Neural crest cell (in vitro differentiated cells): ENCODE data around the gene STXBP4. TPM values are rescaled to one million over a fixed set of nuclear protein-coding genes. Genes with fewer than 3 reads are reported as not detected.

Experiments
- DNase-seq: peaks from one replicate; pipeline ENCODE4 v3.0.0; 2021; ENCODE audit warnings: low read depth, mixed read lengths, low spot score
- H3K27ac Mint-ChIP-seq: one replicate; pipeline ENCODE4 v1.8.0; 2021; ENCODE audit warnings: mild to moderate bottlenecking, mixed read lengths; ENCODE audit not compliant: unreplicated experiment
- H3K27me3 Mint-ChIP-seq: 2 replicates; pipeline ENCODE4 v1.8.0; 2021; ENCODE audit warnings: low read depth, mild to moderate bottlenecking, mixed read lengths
- H3K36me3 Mint-ChIP-seq: 2 replicates; pipeline ENCODE4 v1.8.0; 2021; ENCODE audit warnings: low read depth, mild to moderate bottlenecking, mixed read lengths
- H3K4me1 Mint-ChIP-seq: 2 replicates; pipeline ENCODE4 v1.8.0; 2021; ENCODE audit warnings: mixed read lengths
- H3K4me3 Mint-ChIP-seq: one replicate; pipeline ENCODE4 v1.8.0; 2021; ENCODE audit warnings: mild to moderate bottlenecking, mixed read lengths
- H3K9me3 Mint-ChIP-seq: 2 replicates; pipeline ENCODE4 v1.8.0; 2021; ENCODE audit warnings: mixed read lengths
- total RNA-seq: library from RNA; stranded (reverse); gene quantifications from 2 replicates; pipeline ENCODE4 v1.2.1, GENCODE V29; 2021
- TF ChIP-seq, protein P1 (sequence below): fragments of 200-600 bp; sonication (generic); conservative IDR thresholded peaks from 2 replicates; pipeline ENCODE4 v1.5.0; 2021; ENCODE audit warnings: antibody characterized with exemption, mild to moderate bottlenecking

The STXBP4 gene
- total RNA-seq, 1 donor from 2014 or later, result 32.7 TPM

DNA sequence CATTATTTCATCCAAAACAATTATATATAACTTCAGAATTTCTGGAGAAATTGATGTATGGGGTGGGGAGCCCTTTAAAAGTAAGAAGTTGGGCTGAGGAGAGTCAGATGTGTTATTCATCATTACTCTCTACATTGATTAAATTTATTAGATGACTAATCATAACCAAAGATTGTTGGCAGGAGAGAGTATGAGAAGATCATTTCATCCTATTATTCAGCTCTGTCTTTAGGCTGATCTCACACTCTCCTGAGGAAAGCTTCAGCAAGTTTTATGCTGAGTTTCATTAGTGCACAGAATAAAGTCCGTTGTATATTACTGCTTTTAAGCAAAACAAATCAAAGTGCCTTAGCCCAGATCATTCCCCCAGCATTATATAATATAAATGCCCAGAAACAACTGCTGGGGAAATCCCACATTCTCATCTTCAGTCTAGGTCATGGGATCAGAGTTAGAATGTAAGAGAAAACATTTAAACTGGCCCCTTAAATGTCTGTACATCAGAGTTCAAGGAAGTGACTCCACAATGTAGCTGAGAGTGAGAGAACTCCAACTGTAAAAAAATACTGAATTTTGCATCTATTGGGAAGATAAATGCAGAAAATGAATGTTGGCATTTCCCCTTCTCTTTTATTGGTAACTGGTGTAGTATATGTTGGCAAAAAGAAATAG lies 166.1 kb downstream of the STXBP4 start:
- DNase-seq, result no peak
- Mint-ChIP-seq H3K36me3 (no peaks in the 10 kb centered on the region), H3K4me3 (no peak overlapping the region), H3K9me3 (no peaks in the 10 kb centered on the region), H3K27me3 (no peaks in the 10 kb centered on the region), H3K4me1 (no peaks in the 10 kb centered on the region), H3K27ac (no peak overlapping the region)
- TF ChIP-seq, protein P1, sequence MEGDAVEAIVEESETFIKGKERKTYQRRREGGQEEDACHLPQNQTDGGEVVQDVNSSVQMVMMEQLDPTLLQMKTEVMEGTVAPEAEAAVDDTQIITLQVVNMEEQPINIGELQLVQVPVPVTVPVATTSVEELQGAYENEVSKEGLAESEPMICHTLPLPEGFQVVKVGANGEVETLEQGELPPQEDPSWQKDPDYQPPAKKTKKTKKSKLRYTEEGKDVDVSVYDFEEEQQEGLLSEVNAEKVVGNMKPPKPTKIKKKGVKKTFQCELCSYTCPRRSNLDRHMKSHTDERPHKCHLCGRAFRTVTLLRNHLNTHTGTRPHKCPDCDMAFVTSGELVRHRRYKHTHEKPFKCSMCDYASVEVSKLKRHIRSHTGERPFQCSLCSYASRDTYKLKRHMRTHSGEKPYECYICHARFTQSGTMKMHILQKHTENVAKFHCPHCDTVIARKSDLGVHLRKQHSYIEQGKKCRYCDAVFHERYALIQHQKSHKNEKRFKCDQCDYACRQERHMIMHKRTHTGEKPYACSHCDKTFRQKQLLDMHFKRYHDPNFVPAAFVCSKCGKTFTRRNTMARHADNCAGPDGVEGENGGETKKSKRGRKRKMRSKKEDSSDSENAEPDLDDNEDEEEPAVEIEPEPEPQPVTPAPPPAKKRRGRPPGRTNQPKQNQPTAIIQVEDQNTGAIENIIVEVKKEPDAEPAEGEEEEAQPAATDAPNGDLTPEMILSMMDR, result no peak

DNA sequence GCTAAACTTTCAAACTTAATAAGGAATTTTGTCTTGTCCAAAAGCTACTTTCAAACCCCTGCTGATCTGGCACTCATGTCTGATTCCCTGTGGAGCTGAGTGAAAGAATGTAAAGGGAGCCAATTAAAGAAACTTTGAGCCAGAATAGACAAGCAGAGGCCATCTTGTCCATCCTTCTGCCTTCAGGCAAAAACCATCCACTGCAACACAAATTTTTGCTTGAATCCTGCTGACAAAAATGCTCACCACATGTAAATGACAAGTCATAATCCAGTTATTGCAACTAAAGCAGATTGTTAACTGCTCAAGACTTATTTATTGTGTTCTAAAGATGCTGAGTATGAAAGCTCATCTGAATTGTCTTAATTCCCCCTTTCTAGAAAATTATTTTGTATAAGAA lies 172.2 kb downstream of the STXBP4 start:
- TF ChIP-seq, protein P1, result no peak
- no peak for DNase-seq
- Mint-ChIP-seq H3K9me3 (no peaks in the 10 kb centered on the region), H3K27me3 (no peaks in the 10 kb centered on the region), H3K4me3 (no peak overlapping the region), H3K4me1 (no peaks in the 10 kb centered on the region), H3K36me3 (peaks cover 8% of the 10 kb centered on the region), H3K27ac (no peak overlapping the region)

DNA sequence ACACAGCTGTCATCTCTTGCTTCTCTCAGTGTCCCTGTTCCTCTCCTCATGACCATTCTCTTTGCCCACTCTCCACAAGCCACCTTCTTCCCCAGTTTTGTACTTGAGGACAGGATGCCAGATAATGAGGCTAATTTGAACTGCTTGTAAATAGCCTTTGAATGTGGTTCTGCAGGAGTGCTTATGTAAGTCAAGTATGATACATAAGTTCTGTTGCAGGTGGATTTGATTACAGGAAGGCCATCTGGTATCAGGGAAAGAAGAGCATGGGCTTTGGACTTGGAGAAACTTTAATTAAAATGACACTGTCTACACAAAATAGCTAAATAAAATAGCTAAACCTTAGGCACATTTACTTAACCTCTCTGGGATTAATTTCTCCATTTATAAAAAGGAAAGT lies 176.0 kb downstream of the STXBP4 start:
- H3K9me3 Mint-ChIP-seq, result no peaks in the 10 kb centered on the region
- peaks cover 10% of the 10 kb centered on the region for H3K36me3 Mint-ChIP-seq
- no peak overlapping the region for H3K4me3 Mint-ChIP-seq
- no peaks in the 10 kb centered on the region for H3K4me1 Mint-ChIP-seq
- no peaks in the 10 kb centered on the region for H3K27me3 Mint-ChIP-seq
- H3K27ac Mint-ChIP-seq, result no peak overlapping the region
- TF ChIP-seq, protein P1, result no peak
- no peak for DNase-seq

GRCh38 chr17:55149485-55149884 lies 180.9 kb downstream of the STXBP4 start:
- no peak for DNase-seq
- TF ChIP-seq, protein P1, result no peak
- Mint-ChIP-seq H3K27me3 (no peaks in the 10 kb centered on the region), H3K36me3 (peaks cover 11% of the 10 kb centered on the region), H3K4me1 (no peaks in the 10 kb centered on the region), H3K4me3 (no peak overlapping the region), H3K27ac (no peak overlapping the region), H3K9me3 (no peaks in the 10 kb centered on the region)

DNA sequence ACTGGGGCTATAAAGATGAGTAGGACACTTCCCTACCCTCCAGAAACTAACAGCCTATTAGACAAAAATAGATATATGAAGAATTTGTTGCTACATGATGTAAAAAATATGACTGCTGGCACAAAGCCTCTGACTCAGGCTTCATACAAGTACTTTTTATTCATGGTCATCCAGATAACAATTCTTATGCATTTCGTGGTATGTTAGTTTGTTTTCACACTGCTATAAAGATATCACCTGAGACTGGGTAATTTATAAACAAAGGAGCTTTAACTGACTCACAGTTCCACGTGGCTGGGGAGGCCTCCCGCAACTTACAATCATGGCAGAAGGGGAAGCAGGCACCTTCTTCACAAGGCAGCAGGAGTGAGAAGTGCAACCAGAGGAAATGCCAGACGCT lies 183.7 kb downstream of the STXBP4 start:
- no peaks in the 10 kb centered on the region for H3K27me3 Mint-ChIP-seq
- TF ChIP-seq, protein P1, result no peak
- no peak overlapping the region for H3K4me3 Mint-ChIP-seq
- H3K27ac Mint-ChIP-seq, result no peak overlapping the region
- peaks cover 5% of the 10 kb centered on the region for H3K36me3 Mint-ChIP-seq
- no peaks in the 10 kb centered on the region for H3K4me1 Mint-ChIP-seq
- no peak for DNase-seq
- no peaks in the 10 kb centered on the region for H3K9me3 Mint-ChIP-seq
